Karpas-422 (cell line): ENCODE results near the gene RPGRIP1L. TPM values are rescaled to one million over a fixed set of nuclear protein-coding genes. Genes with fewer than 3 reads are reported as not detected.

Experiments used
- DNase-seq: peaks from one replicate; pipeline ENCODE4 v3.0.0-alpha.2; 2015
- H2AFZ ChIP-seq: fragments of 200-600 bp; sonication (generic); 2 replicates; pipeline ENCODE4 v1.6.1; 2014; ENCODE audit warnings: antibody characterized with exemption, low read length, mixed read lengths
- H3K27ac ChIP-seq: fragments of 200-600 bp; sonication (generic); 2 replicates; pipeline ENCODE4 v1.5.1; 2014; ENCODE audit warnings: mild to moderate bottlenecking, low read length, moderate library complexity
- H3K27me3 ChIP-seq: fragments of 200-600 bp; sonication (generic); 2 replicates; pipeline ENCODE4 v1.6.1; 2014; ENCODE audit warnings: low read length, mixed read lengths
- H3K36me3 ChIP-seq: fragments of 200-600 bp; sonication (generic); 2 replicates; pipeline ENCODE4 v1.6.1; 2014; ENCODE audit warnings: low read length, mixed read lengths; ENCODE audit not compliant: insufficient read depth
- H3K4me1 ChIP-seq: fragments of 200-600 bp; sonication (generic); 2 replicates; pipeline ENCODE4 v1.6.1; 2014; ENCODE audit warnings: mild to moderate bottlenecking, low read length, mixed read lengths
- H3K4me2 ChIP-seq: fragments of 200-600 bp; sonication (generic); 2 replicates; pipeline ENCODE4 v1.6.1; 2014; ENCODE audit warnings: low read length, low read depth, mild to moderate bottlenecking; ENCODE audit not compliant: poor library complexity, severe bottlenecking
- H3K4me3 ChIP-seq: fragments of 200-600 bp; sonication (generic); 2 replicates; pipeline ENCODE4 v1.5.1; 2014; ENCODE audit warnings: mild to moderate bottlenecking, antibody characterized with exemption, low read length, mixed read lengths
- H3K79me2 ChIP-seq: fragments of 200-600 bp; sonication (generic); 2 replicates; pipeline ENCODE4 v1.6.1; 2014; ENCODE audit warnings: mild to moderate bottlenecking, low read length, mixed read lengths
- H3K9ac ChIP-seq: fragments of 200-600 bp; sonication (generic); 2 replicates; pipeline ENCODE4 v1.6.0; 2014; ENCODE audit warnings: low read length
- H3K9me2 ChIP-seq: fragments of 200-600 bp; sonication (generic), shearing (Covaris generic); replicated peaks from 2 replicates; pipeline ENCODE4 v1.6.0; 2014; ENCODE audit warnings: mild to moderate bottlenecking, low read length, moderate library complexity; ENCODE audit not compliant: insufficient read depth
- H3K9me3 ChIP-seq: fragments of 300-700, 200-600 bp; sonication (generic); 2 replicates; pipeline ENCODE4 v1.6.1; 2014; ENCODE audit warnings: low read length, mixed read lengths
- H4K20me1 ChIP-seq: fragments of 200-600 bp; sonication (generic); 2 replicates; pipeline ENCODE4 v1.6.1; 2014; ENCODE audit warnings: mild to moderate bottlenecking, antibody characterized with exemption, low read length, low read depth; ENCODE audit not compliant: insufficient read depth
- total RNA-seq: library from RNA; depleted of rRNA; stranded (reverse); fragments of >200 nt; shearing (Covaris generic); gene quantifications from 2 replicates; pipeline ENCODE4 v1.2.3, GENCODE V29; 2014; ENCODE audit warnings: low replicate concordance

Gene RPGRIP1L
- total RNA-seq, 1 experiment from 2014 or later, result 19.1 TPM

GRCh38 chr16:53597776-53598175 lies 105.9 kb downstream of the RPGRIP1L start:
- no peak overlapping the region for H3K9ac ChIP-seq
- H3K27ac ChIP-seq, result no peak overlapping the region
- no peak overlapping the region for H3K4me2 ChIP-seq
- DNase-seq, result no peak
- H3K79me2 ChIP-seq, result no peaks in the 10 kb centered on the region
- no peaks in the 10 kb centered on the region for H3K27me3 ChIP-seq
- no peaks in the 10 kb centered on the region for H4K20me1 ChIP-seq
- H3K9me3 ChIP-seq, result no peaks in the 10 kb centered on the region
- H3K9me2 ChIP-seq, result no peaks in the 10 kb centered on the region
- H3K36me3 ChIP-seq, result peaks cover 15% of the 10 kb centered on the region; the same call in 1 of the 2 replicates
- peaks cover 14% of the 10 kb centered on the region for H3K4me1 ChIP-seq
- H2AFZ ChIP-seq, result no peak overlapping the region
- H3K4me3 ChIP-seq, result no peak overlapping the region

GRCh38 chr16:53588081-53588648 lies 115.5 kb downstream of the RPGRIP1L start:
- H3K4me1 ChIP-seq, result peaks cover 11% of the 10 kb centered on the region
- H3K27me3 ChIP-seq, result no peaks in the 10 kb centered on the region
- H3K4me3 ChIP-seq, result no peak overlapping the region
- H3K4me2 ChIP-seq, result no peak overlapping the region
- no peak overlapping the region for H3K9ac ChIP-seq
- no peak overlapping the region for H3K27ac ChIP-seq
- no peak for DNase-seq
- H4K20me1 ChIP-seq, result no peaks in the 10 kb centered on the region
- H3K9me2 ChIP-seq, result no peaks in the 10 kb centered on the region
- H3K9me3 ChIP-seq, result peaks cover 6% of the 10 kb centered on the region; the same call in 1 of the 2 replicates
- H3K79me2 ChIP-seq, result no peaks in the 10 kb centered on the region
- no peaks in the 10 kb centered on the region for H3K36me3 ChIP-seq
- H2AFZ ChIP-seq, result no peak overlapping the region

GRCh38 chr16:53583401-53583800 lies 120.3 kb downstream of the RPGRIP1L start:
- no peak for DNase-seq
- Histone ChIP-seq H3K9me2 (no peaks in the 10 kb centered on the region; the same call in 1 of the 2 replicates), H3K79me2 (no peaks in the 10 kb centered on the region), H3K36me3 (no peaks in the 10 kb centered on the region), H3K27me3 (no peaks in the 10 kb centered on the region), H3K27ac (no peak overlapping the region), H3K9ac (no peak overlapping the region), H2AFZ (no peak overlapping the region), H3K4me1 (peaks cover 11% of the 10 kb centered on the region), H3K4me3 (no peak overlapping the region), H3K4me2 (no peak overlapping the region), H4K20me1 (no peaks in the 10 kb centered on the region), H3K9me3 (peaks cover 3% of the 10 kb centered on the region; the same call in 1 of the 2 replicates)

GRCh38 chr16:53581784-53582183 lies 121.9 kb downstream of the RPGRIP1L start:
- Histone ChIP-seq H4K20me1 (no peaks in the 10 kb centered on the region), H3K9me3 (no peaks in the 10 kb centered on the region), H3K4me2 (no peak overlapping the region), H3K27ac (no peak overlapping the region), H3K36me3 (no peaks in the 10 kb centered on the region), H3K79me2 (no peaks in the 10 kb centered on the region), H3K9me2 (no peaks in the 10 kb centered on the region; the same call in 1 of the 2 replicates), H3K27me3 (no peaks in the 10 kb centered on the region), H3K9ac (no peak overlapping the region), H3K4me1 (peaks cover 11% of the 10 kb centered on the region), H2AFZ (no peak overlapping the region), H3K4me3 (no peak overlapping the region)
- DNase-seq, result no peak

GRCh38 chr16:53580038-53580802 lies 123.4 kb downstream of the RPGRIP1L start:
- H3K4me3 ChIP-seq, result no peak overlapping the region
- H3K9me2 ChIP-seq, result no peaks in the 10 kb centered on the region; the same call in 1 of the 2 replicates
- H4K20me1 ChIP-seq, result no peaks in the 10 kb centered on the region
- no peak overlapping the region for H3K4me2 ChIP-seq
- no peaks in the 10 kb centered on the region for H3K9me3 ChIP-seq
- no peak overlapping the region for H3K27ac ChIP-seq
- no peaks in the 10 kb centered on the region for H3K79me2 ChIP-seq
- no peaks in the 10 kb centered on the region for H3K27me3 ChIP-seq
- no peaks in the 10 kb centered on the region for H3K36me3 ChIP-seq
- peaks cover 3% of the 10 kb centered on the region for H3K4me1 ChIP-seq
- H3K9ac ChIP-seq, result no peak overlapping the region
- H2AFZ ChIP-seq, result no peak overlapping the region
- no peak for DNase-seq

- Histone ChIP-seq H3K4me1 (no peaks in the 10 kb centered on the region), H3K9ac (no peak overlapping the region), H3K4me3 (no peak overlapping the region), H2AFZ (no peak overlapping the region), H3K27ac (no peak overlapping the region), H3K36me3 (no peaks in the 10 kb centered on the region), H3K9me3 (peaks cover 4% of the 10 kb centered on the region), H3K27me3 (no peaks in the 10 kb centered on the region), H3K4me2 (no peak overlapping the region), H3K9me2 (no peaks in the 10 kb centered on the region), H4K20me1 (no peaks in the 10 kb centered on the region), H3K79me2 (no peaks in the 10 kb centered on the region)
- DNase-seq, result no peak
These were observed 126.8 kb downstream of the RPGRIP1L start for GRCh38 chr16:53576904-53577303.

- no peaks in the 10 kb centered on the region for H4K20me1 ChIP-seq
- H3K4me2 ChIP-seq, result no peak overlapping the region
- no peaks in the 10 kb centered on the region for H3K4me1 ChIP-seq
- H3K27ac ChIP-seq, result no peak overlapping the region
- H3K9me3 ChIP-seq, result peaks cover 11% of the 10 kb centered on the region
- no peaks in the 10 kb centered on the region for H3K36me3 ChIP-seq
- H3K27me3 ChIP-seq, result no peaks in the 10 kb centered on the region
- DNase-seq, result no peak
- H3K4me3 ChIP-seq, result no peak overlapping the region
- no peaks in the 10 kb centered on the region for H3K9me2 ChIP-seq
- no peak overlapping the region for H3K9ac ChIP-seq
- H3K79me2 ChIP-seq, result no peaks in the 10 kb centered on the region
- H2AFZ ChIP-seq, result peak overlapping the region; percentile 32; the same call in 1 of the 2 replicates
These were observed 127.4 kb downstream of the RPGRIP1L start for GRCh38 chr16:53576210-53576609.

GRCh38 chr16:53571763-53572162 lies 131.9 kb downstream of the RPGRIP1L start:
- Histone ChIP-seq H3K9me3 (peaks cover 12% of the 10 kb centered on the region), H3K9me2 (no peaks in the 10 kb centered on the region), H3K4me3 (no peak overlapping the region), H4K20me1 (no peaks in the 10 kb centered on the region), H3K79me2 (no peaks in the 10 kb centered on the region), H3K27ac (no peak overlapping the region), H3K4me1 (peaks cover 4% of the 10 kb centered on the region; the same call in 1 of the 2 replicates), H3K36me3 (no peaks in the 10 kb centered on the region), H2AFZ (no peak overlapping the region), H3K4me2 (no peak overlapping the region), H3K9ac (no peak overlapping the region), H3K27me3 (no peaks in the 10 kb centered on the region)
- no peak for DNase-seq
